Ishikawa (cell line): ENCODE results near the gene ZC3H4.

ENCODE experiments used
- EP300 ChIP-seq: IDR thresholded peaks from 2 replicates; pipeline ENCODE4 v1.6.1; 2012; ENCODE audit warnings: borderline replicate concordance
- TAF1 ChIP-seq: IDR thresholded peaks from 2 replicates; pipeline ENCODE4 v1.6.1; 2012; ENCODE audit warnings: low read depth, mild to moderate bottlenecking
- YY1 ChIP-seq: IDR thresholded peaks from 2 replicates; pipeline ENCODE4 v1.6.1; 2012; ENCODE audit warnings: low read depth
- TF ChIP-seq, protein P1 (sequence below): IDR thresholded peaks from 2 replicates; pipeline ENCODE4 v1.6.1; 2012

DNA sequence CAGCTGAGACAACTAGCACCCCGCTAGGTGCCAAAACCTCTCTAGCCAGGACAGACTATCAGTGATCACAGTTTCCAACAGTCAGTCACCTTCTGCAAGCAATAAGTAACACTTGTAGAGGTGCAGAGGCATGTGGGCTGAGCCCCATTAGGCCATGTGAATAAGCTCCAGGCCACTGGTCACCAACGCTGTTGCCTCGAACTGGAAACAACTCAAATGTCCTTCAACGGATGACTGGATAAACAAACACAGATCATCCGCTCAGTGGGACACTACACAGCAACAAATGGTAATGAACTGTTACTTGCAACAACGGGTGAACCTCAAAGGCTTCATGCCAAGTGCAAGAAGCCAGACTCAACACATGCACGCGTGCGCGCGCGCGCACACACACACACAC is 37.6 kb downstream of the ZC3H4 start:
- TF ChIP-seq EP300 (no peak), TAF1 (no peak), YY1 (no peak)
- TF ChIP-seq, protein P1, sequence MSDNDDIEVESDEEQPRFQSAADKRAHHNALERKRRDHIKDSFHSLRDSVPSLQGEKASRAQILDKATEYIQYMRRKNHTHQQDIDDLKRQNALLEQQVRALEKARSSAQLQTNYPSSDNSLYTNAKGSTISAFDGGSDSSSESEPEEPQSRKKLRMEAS, result no peak
